VCaP (cell line): ENCODE results near the gene KDM4C.

Experiments
- H3K27ac ChIP-seq: fragments of 450-650 bp; 2 replicates; pipeline ENCODE4 v1.5.1; 2017
- TF ChIP-seq, protein P1 (sequence below): fragments of 450-650 bp; conservative IDR thresholded peaks from 2 replicates; pipeline ENCODE4 v1.5.1; 2017; ENCODE audit warnings: mild to moderate bottlenecking, moderate library complexity

The KDM4C gene

DNA sequence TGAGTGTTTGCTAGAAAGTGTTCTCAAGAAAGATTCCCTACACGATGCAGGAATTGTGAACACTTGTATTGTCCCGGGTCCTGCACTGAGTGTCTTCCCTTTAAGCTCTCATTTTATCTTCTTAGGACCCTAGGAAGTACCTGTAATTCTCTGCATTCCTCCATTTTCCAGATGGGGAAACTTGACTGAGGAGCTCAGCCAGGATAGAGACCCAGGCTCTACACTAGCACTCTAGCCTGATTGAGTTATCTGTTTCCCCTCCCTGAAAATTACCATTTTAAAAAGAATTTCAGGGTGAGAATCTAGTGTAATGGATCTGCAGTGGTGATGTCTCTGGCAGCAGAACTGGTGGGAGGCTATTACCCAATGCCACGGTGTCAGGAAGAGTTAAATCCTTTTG lies 453.9 kb downstream of the KDM4C start:
- H3K27ac ChIP-seq = no peak overlapping the region
- TF ChIP-seq, protein P1, sequence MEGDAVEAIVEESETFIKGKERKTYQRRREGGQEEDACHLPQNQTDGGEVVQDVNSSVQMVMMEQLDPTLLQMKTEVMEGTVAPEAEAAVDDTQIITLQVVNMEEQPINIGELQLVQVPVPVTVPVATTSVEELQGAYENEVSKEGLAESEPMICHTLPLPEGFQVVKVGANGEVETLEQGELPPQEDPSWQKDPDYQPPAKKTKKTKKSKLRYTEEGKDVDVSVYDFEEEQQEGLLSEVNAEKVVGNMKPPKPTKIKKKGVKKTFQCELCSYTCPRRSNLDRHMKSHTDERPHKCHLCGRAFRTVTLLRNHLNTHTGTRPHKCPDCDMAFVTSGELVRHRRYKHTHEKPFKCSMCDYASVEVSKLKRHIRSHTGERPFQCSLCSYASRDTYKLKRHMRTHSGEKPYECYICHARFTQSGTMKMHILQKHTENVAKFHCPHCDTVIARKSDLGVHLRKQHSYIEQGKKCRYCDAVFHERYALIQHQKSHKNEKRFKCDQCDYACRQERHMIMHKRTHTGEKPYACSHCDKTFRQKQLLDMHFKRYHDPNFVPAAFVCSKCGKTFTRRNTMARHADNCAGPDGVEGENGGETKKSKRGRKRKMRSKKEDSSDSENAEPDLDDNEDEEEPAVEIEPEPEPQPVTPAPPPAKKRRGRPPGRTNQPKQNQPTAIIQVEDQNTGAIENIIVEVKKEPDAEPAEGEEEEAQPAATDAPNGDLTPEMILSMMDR = no peak

DNA sequence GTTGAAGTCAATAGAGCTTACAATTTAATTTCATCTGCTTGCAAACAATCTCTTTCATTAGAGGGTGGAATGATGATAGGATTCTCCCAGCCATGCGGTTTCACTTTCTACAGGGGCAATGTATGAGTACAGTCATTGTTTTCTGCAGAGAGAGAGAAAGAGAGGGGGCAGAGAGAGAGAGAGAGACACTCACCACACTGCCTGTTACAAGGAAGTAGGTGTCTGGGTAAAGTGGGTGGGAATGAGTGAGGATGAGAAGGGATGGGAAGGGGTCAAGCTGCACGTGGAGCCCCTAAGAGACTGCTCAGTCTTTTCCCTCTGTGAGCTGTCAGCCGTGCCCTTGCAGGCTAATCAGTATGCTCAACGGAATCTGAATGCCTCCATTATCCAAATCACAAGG lies 454.3 kb downstream of the KDM4C start:
- peak overlapping the region; percentile 57 for H3K27ac ChIP-seq
- TF ChIP-seq, protein P1 = no peak

DNA sequence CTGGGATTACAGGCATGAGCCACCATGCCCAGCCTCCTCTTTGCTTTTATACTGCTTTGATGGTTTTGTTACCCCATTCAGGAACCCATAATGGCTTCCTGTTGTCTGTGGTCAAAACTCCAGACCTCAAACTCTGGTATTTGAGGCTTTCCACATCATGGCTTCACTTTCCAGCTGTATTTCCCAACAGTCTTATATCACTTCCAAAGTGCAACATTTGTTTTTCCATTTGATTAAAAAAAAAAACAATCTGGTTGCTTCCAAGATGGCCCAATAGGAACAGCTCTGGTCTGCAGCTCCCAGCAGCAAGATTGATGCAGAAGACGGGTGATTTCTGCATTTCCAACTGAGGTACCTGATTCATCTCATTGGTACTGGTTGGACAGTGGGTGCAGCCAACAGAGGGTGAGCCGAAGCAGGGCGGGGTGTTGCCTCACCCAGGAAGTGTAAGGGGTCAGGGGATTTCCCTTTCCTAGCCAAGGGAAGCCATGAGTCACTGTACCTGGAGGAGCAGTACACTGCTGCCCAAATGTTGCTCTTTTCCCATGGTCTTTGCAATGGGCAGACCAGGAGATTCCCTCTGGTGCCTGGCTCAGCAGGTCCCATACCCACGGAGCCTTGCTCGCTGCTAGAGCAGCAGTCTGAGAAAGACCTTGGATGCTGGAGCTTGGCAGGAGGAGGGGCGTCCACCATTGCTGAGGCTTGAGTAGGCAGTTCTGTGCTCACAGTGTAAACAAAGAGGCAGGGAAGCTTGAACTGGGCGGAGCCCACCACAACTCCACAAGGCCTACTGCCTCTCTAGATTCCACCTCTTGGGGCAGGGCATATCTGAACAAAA lies 458.4 kb downstream of the KDM4C start:
- H3K27ac ChIP-seq = no peak overlapping the region
- TF ChIP-seq, protein P1 = no peak

DNA sequence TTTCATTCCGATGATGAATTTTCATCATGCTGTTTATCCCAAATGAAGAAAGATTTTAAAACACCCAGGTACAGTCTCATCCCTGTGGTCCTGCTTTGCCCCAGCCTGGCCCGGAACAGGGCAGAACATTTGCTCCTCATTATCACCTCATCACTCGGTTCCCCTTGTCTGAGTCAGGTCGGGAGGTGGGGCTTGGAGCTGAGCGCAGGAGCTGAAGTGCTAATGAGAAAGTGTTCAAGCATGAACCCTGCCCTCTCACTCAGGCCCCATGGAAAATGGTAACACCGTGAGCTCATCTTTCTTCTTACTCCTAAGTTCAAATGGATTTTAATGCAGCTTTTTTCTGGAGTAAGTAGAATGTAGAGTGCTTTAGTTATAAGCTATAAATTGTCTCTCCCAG lies 466.2 kb downstream of the KDM4C start:
- no peak overlapping the region for H3K27ac ChIP-seq
- TF ChIP-seq, protein P1 = no peak
